GM18867 (cell line): ENCODE data around the gene TBC1D22B.

Source experiments
- ATAC-seq: cut with Tn5 transposase; IDR thresholded peaks from one replicate; pipeline ENCODE4 v1.9.1; 2021; ENCODE audit warnings: mild to moderate bottlenecking, moderate library complexity; ENCODE audit not compliant: unreplicated experiment

The TBC1D22B gene

DNA sequence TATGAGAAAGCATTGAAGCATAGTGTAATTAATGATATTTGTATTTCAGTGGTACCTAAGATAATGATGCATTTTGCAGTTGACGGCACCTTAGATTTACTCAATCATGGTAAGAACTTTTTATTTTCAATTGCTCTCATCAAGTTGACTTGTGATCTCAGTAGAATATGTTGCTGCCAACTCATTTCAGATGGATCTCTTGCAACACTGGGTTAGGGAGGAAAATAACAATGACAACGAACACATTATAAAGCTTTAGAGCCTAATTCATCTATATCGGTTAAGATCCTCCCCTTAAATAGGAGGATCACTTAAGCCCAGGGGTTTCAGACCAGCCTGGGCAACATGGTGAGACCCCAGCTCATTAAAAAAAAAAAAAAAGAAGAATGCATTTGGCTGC is 18.0 kb upstream of the TBC1D22B start:
- no peak for ATAC-seq

DNA sequence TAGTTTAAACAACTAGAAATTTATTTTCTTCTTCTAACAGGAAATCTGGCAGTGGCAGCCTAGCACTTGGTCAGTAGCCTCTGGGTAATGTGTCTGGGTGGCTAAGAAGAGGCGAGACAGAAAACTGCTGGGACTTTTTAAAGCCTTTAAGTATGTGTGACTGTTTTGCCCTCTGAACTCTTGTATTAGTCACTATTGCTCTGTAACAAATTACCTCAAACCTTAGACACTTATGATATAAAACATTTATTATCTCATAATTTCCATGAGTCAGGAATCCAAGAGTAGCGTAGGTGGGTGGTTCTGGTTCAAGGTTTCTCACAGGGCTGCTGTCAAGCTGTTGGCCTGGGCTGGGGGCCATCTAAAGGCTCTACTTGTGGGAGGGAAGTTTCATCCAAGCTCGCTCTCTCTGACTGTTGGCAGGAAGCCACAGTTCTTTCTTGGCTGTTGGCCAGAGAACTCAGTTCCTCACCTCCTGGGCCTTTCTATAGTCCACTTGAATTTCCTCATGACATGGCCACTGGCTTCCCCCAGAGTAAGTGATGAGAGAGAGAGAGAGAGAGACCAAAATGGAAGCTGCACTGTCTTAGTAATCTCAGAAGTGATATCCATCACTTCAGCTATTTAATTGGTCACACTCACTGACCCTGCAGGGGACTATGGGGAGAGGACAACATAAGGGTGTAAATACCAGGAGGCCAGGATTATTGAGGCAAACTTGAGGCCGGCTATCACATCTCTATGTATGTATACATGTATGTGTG is 17.4 kb upstream of the TBC1D22B start:
- no peak for ATAC-seq

DNA sequence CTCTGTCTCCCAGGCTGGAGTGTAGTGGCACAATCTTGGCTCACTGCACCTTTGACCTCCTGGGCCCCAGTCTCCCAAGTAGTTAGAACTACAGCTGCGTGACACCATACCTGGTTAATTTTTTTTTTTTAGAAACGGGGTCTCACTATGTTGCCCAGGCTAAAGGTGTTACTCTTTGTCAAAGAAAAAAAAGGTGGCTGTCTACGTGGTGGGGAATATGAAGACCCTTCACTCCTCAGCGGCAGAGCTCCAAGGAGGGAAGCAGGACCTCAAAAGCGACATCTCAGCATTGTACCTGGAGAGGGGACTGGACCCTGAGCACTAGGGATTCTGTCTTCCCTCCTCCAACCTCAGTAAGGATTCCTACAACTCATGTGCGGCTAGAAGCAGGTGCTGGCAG is 16.4 kb upstream of the TBC1D22B start:
- ATAC-seq = no peak

DNA sequence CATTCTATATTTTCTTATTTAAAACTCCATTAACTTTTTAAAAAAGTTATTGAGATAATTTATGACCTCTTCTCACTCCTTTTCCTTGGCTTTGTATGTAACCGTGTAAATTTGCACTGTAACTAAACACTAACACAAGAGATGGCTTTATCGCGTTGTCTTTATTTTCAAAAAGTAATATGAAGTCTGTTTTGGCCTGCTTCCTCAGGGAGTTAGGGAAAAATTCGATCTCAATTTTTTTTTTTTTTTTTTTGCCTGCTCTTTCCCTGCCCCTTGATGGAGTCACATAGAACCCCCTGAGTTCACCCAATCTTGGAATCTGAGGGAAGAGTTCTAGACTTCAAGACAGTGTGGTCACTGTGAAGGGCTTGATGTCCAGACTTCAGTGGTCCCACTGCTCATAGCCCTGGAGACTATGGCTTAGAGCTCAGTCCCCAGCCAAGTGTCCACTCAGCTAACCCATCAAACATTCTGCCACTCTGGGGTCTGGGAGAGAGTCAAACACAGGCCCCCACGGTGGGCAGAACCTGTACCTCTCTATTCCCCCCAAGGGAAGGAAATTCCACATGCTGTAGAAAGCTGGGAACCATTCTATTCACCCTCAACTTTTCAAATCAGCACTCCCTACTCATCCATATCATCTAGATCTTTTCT is 15.7 kb upstream of the TBC1D22B start:
- no peak for ATAC-seq

DNA sequence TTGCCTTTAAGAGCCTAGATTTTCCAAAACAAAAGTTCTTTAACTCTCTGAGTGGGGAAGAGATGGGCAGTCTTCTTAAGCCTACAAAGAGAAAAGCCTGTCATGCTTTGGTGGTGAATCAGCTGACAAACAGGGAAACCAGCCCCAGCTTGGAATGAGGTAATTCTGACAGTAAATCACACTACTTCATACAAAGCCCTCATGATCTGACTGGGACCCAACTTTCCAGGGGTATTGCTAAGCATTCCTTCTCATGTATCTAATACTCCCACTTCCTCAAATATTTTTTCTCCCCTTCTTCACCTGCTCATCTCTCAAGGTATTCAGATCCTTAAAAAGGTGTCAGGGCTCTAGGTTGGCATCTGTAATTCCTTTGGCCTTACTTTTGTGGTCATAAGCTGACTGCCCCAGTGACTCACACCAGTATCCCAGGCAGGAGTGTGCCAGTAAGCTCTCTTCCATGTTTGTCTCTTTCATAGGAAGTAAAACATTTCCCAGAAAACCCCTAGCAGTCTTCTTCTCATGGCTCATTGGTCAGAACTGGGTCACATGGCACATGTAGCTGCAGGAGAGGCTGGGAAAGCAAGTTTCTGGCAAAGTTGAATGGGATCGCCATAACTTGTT is 15.0 kb upstream of the TBC1D22B start:
- ATAC-seq = no peak

DNA sequence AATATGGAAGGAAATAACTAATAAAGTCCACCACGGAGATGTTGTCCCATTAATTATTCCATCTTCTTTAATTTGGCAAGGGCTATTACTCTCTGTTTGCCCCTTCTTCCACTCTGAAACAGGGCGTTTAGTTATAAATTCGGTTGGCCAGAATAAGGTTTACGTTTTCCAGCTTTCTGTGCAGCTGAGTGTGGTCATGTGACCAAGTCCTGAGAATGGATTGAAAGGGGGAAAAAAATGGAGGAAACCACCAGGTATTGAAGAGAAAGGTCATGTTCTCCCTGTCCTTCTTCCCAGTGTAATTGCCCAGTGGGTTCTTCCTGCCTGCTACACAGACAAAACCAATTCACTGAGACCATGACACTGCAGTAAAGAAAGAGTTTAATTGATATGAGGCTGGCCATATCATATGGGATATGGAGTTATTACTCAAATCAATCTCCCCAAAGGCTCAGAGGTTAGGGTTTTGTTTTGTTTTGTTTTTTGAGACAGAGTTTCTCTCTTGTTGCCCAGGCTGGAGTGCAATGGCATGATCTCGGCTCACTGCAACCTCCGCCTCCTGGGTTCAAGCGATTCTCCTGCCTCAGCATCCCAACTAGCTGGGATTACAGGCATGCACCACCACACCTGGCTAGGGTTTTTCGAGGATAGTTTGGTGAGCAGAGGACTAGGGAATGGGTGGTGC is 14.3 kb upstream of the TBC1D22B start:
- ATAC-seq = no peak

DNA sequence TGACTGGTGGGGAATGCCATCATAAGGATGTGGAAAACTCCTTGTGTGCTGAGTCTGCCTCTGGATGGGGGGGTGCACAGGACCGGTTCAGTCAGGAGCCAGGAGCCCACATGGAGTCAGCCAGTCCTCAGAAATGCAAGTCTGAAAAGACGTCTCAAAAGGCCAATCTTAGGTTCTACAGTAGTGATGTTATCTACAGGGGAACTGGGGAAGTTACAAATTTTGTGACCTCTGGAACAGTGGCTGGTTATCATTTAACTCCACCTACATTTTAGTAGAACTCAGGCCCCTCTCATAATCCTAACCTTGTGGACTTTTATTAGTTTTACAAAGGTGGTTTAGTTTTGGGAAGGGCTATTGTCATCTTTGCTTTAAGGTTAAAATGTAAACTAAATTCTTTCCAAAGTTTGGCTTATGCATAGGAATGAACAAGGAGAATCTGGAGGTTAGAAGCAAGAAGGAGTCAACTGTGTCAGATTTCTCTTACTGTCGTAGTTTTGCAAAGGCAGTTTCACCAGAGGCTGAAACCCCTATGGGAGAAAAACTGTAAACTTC is 13.7 kb upstream of the TBC1D22B start:
- no peak for ATAC-seq

DNA sequence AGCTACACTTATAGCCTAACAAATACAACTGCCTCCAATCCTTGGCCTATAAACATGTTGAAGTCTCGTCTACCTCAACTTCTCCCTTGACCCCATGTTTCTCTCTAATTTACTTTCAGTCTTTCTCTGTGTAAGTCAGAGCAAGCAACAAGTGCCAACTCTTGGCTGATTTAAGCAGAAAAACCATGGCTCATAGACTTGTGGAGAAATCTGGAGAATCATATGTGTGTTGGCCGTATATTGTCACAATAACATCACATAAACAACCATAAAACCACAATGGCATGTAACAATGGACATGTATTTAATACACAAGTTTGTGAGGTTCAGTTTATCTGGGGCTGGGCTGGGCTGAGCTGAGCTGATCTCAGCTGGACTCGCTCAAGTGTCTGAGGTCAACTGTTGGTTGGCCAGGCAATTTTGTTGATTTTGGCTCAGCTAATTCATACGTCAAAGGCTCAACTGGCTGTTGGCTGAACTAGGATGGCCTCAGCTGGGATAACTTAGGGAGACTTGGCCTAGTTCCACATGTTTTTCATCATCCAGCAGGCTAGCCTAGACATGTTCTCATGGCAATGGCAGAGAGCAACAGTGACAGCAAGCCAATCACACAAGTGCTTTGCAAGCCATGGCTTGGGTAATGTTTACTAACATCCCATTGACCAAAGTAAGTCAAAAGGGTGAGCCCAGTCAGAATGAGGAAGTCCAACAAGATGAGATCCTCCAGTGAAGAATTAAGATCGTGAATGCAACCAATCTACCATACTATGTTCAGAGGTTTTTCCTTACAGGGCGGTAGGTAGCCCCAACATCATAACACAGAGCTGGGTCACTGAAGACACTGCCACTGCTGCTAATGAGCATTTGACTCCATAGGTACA is 12.9 kb upstream of the TBC1D22B start:
- no peak for ATAC-seq

DNA sequence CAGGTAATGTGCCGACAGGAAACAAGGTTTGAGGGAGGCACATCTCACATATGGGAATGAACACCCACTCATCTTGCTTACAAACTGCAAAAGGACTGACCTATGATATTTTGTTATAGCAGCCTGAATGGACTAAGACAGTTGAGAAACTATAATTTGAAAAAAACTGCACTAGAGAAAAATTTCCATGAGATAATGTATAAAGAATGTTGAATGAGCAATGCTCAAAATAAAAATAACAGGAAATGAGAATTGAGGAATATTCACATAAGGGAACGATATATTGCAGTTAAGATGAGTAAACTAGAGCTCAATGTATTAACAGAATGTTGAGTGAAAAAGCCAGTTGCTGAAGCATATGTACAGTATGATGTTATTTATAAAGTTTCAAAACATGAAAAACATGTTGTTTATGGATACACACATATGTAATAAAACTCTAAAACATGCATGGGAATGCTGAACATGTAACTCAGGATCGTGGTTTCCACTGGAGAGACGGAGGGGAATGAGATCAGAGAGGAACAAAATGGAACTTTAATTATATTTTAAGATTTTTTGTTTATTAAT is 6.3 kb upstream of the TBC1D22B start:
- no peak for ATAC-seq

DNA sequence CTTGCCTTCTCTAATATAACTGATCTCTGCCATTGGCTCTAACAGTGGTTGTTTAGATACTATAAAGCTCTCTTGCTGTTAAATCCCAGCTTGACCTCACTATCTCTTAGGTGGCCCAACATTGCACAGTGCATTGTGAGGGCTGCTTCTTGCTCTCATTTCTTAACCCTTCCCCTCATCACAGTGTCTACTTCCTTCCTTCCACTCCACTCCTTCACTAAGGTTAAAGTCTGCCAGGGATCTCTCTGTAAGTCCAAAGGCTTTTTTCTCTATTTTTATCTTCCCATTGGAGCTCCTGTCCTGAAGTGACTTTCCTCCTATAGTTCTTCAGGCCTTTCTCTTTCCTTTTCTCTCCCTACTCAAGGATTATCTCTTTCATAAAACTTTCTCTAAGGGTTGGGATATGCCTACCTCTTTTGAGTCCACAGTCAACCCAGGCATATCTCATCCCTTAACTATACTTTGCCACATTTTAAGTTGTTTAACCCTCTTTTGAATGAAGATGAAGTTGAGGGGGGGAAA is 4.0 kb upstream of the TBC1D22B start:
- ATAC-seq = no peak

DNA sequence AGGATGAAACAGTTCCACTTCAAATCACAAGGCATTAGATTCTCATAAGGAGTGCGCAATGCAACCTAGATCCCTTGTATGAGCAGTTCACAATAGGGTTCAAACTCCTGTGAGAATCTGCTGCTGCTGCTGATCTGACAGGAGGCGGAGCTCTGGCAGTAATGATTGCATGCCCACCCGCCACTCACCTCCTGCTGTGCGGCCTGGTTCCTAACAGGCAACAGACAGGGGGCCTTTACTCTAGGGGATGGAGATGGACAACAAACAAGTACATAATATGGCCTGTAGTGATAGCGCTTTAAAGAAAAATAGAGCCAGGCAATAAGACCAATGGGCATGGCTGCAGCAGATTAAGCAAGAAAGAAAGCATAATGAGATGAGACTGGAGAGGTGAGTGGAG is 2.7 kb upstream of the TBC1D22B start:
- ATAC-seq = no peak

DNA sequence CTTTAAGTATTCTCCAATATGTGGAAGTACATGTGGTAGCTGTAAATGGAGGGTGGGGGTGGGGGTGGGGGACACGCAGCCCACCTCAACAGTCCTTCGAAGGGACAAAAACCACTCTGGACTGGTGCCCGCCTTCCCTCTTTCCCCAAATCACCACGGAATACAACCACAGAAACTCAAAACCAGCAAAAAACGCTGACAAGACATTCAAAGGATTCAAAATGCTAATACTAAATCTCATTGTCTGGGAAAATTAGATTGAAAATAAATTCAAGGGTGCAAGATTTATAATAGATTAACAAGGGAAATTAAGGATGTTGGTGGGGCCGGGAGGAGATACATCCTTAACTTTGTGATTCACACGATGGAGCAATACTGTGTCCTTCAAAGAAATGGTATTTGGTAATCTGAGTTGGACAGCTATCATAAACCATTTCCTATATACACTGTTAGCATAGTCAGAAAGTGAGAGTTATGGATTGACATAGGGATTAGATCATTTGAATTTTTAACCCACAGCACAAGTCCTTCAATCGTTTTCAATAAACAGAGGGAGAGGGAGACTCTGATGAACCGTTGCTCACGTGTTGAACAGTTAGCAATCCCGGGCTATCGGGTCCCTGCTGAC is 766 bp upstream of the TBC1D22B start:
- ATAC-seq = no peak

DNA sequence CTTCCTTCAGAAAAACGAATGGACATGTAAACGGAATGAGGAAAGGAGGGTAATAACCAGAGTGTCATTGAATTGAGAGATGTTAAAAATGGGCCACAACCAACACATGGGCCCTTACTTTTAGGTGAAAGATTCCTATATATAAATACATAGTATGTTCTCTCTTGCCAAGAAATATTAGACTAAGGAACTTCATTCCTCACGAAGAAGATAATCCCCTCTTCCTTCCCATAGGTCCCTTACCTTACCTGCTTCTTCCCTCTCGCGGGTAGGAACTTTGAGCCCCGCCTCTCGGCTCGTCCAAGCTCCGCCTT is 295 bp upstream of the TBC1D22B start:
- ATAC-seq = no peak

DNA sequence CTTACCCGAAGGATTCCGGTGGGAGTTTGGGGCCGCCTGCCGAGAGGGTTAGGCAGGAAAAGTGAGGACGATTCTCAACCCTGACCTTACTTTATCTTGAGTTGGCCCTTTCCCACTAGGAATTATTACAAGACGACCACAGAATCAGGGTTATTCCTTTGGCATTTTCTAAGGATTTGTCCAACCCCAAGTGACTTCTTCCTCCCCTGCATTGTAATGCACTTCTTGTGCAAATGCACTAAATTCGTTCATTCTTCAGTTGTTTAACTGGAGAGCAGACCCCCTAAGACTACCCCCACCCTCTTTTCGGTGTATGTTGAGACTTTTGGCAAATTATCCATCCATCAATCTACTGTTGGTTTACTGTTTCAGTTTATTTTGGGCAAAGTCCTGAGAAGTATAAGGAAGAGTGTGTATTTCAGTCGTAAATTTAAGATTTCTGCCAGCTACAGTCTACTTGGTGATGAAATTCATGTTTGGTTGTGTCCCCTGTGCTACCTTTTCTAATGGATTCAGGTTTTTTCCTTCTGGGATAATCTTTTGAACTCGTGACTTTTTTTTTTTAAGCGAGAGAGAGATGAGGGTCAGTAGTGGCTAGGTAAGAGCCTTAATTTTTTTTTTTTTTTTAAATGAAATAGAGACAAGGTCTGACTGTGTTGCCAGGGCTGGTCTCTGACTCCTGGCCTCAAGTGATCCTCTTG is 983 bp downstream of the TBC1D22B start:
- no peak for ATAC-seq

DNA sequence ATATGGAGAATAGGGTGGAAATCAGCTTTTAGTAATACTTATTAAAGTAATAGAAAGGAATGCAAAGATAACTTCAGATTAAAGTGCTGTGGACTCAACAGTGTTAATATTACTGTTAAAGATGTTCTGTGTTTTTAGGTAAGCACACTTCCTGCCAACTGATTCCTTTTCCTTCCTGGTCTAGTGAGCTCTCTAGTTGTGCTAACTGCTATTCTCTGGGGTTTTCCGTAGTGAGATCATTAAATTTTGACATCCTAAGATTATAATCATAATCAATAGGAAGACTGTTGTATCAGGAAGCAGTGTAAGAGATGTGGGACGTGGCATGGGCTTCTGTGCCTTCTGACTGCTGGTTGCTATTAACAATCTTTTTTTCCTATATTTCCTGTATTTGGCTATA is 1.6 kb downstream of the TBC1D22B start:
- ATAC-seq = no peak

DNA sequence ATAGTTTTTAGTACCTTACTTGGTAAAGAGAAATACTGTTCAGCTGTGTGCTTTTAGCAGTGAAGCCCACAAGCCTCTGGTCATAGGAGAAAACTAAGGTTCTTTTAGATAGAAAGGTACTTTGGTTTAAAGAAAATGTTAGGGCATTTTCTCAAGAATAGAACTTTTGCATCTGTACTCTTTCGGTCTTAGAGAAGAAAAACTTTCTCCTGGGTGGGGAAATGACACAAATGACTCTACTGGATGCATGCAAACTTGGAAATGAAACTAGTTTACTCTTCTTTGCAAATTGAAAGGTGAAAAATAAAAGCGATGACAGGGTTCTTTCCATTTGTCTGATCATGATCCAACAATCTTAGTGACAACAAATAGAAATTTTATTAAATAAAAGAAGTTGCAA is 2.5 kb downstream of the TBC1D22B start:
- ATAC-seq = no peak

DNA sequence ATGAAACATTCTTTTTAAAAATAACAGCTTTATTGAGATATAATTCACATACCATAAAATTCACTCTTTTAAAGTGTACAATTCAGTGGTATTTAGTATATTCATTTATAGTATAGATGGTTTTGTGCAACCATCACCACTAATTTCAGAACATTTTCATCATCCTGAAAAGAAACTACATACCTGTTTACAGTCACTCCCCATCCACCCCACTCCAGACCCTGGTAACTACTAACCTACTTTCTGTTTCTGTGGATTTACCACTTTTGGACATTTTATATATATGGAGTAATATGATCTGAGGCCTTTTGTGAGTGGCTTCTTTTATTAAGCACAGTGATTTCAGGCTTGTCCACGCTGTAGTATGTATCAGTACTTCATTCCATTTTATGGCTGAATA is 2.9 kb downstream of the TBC1D22B start:
- no peak for ATAC-seq

DNA sequence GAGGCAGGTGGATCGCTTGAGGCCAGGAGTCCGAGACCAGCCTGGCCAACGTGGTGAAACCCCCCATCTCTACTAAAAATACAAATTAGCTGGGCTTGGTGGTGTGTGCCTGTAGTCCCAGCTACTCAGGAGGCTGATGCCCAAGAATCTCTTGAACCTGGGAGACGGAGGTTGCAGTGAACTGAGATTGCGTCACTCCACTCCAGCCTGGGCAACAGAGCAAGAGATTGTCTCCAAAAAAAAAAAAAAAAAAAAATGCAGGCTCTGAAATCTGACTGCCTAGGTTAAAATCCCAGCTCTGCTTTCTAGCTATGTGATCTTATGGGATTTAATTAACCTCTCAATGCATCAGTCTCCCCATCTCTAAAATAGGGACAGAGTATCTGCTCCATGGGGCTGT is 3.6 kb downstream of the TBC1D22B start:
- ATAC-seq = no peak

DNA sequence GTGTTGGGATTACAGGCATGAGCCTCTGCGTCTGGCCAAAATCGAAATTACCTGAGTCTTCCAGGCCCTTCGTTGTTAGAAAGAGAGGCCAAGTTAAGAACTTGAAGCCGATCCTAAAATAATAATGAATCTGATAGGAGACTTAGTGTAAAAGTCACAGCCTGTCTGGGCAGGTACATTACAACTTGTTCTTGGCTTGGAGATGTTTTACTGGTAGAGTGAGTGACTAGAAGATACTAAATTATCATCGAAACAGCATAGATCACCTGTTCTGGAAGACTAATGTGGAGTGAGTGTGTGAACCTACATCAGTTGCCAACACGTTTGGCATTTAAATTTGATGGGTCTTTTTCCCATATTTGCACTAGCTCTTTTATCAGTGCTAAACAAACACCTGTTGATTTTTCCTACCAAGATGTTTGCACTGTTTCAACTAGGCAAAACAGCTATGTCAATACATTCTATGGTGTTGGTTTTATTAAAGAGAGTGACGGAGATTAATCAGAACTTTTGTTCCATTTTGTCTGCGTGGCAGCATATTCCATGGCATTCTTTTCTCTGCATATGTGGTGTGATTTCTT is 5.0 kb downstream of the TBC1D22B start:
- no peak for ATAC-seq
